ENCODE data around the gene GALNT5.

The GALNT5 gene

GRCh38 chr2:157363612-157364101 is 106.2 kb downstream of the GALNT5 start:
- DNase-seq (ENCODE audit: low spot score), result no peak
- no peak for FAIRE-seq

Data from urothelium cell line (cell line).